ENCODE measurements around the gene POLR3K.

The POLR3K gene

GRCh38 chr16:36336-36984 lies 16.9 kb downstream of the POLR3K start:
- H3K79me2 ChIP-seq (ENCODE audit: low read length) = no peaks in the 10 kb centered on the region
- H3K9me2 ChIP-seq (replicated peaks; ENCODE audit: insufficient read depth, low read length) = no peaks in the 10 kb centered on the region
- H3F3A ChIP-seq (ENCODE audit: insufficient read depth, low read length) = peaks cover 18% of the 10 kb centered on the region
- peaks cover 22% of the 10 kb centered on the region for H3K4me1 ChIP-seq (ENCODE audit: low read length)
- DNase-seq = no peak
- H3K27ac ChIP-seq (ENCODE audit: low read length) = no peak overlapping the region
- H3K4me2 ChIP-seq (ENCODE audit: low read depth, low read length) = no peak overlapping the region
- H4K20me1 ChIP-seq (ENCODE audit: insufficient read depth, low read length) = no peaks in the 10 kb centered on the region
- TF ChIP-seq CTCF (IDR thresholded peaks at IDR 0.05; ENCODE audit: low read length) (no peak), EZH2phosphoT487 (IDR thresholded peaks at IDR 0.05; ENCODE audit: low read length) (no peak), EZH2 (optimal IDR thresholded peaks at IDR 0.05; ENCODE audit: low read depth, low read length) (no peak)
- H3K4me3 ChIP-seq (ENCODE audit: low read length) = no peak overlapping the region
- no peak overlapping the region for H3K9ac ChIP-seq (ENCODE audit: low read length)
- H3K9me3 ChIP-seq (replicated peaks; ENCODE audit: insufficient read depth, low read length) = no peaks in the 10 kb centered on the region
- no peaks in the 10 kb centered on the region for H3K36me3 ChIP-seq (replicated peaks; ENCODE audit: insufficient read depth, low read length)
- no peak overlapping the region for H2AFZ ChIP-seq (ENCODE audit: low read length)
- no peaks in the 10 kb centered on the region for H3K27me3 ChIP-seq (replicated peaks; ENCODE audit: insufficient read depth, low read length)

- no peak for DNase-seq
- Histone ChIP-seq H3F3A (ENCODE audit: insufficient read depth, low read length) (peaks cover 15% of the 10 kb centered on the region), H3K27ac (ENCODE audit: low read length) (no peak overlapping the region), H3K9me2 (replicated peaks; ENCODE audit: insufficient read depth, low read length) (no peaks in the 10 kb centered on the region), H3K79me2 (ENCODE audit: low read length) (no peaks in the 10 kb centered on the region), H3K27me3 (replicated peaks; ENCODE audit: insufficient read depth, low read length) (no peaks in the 10 kb centered on the region), H2AFZ (ENCODE audit: low read length) (no peak overlapping the region), H3K36me3 (replicated peaks; ENCODE audit: insufficient read depth, low read length) (no peaks in the 10 kb centered on the region), H3K9me3 (replicated peaks; ENCODE audit: insufficient read depth, low read length) (no peaks in the 10 kb centered on the region), H3K4me2 (ENCODE audit: low read depth, low read length) (no peak overlapping the region), H4K20me1 (ENCODE audit: insufficient read depth, low read length) (no peaks in the 10 kb centered on the region), H3K4me1 (ENCODE audit: low read length) (peaks cover 22% of the 10 kb centered on the region), H3K9ac (ENCODE audit: low read length) (no peak overlapping the region), H3K4me3 (ENCODE audit: low read length) (no peak overlapping the region)
- TF ChIP-seq CTCF (IDR thresholded peaks at IDR 0.05; ENCODE audit: low read length) (no peak), EZH2phosphoT487 (IDR thresholded peaks at IDR 0.05; ENCODE audit: low read length) (no peak), EZH2 (optimal IDR thresholded peaks at IDR 0.05; ENCODE audit: low read depth, low read length) (no peak)
These were observed 17.6 kb downstream of the POLR3K start for GRCh38 chr16:35678-36305.

- Histone ChIP-seq H3K9me2 (replicated peaks; ENCODE audit: insufficient read depth, low read length) (no peaks in the 10 kb centered on the region), H3K79me2 (ENCODE audit: low read length) (no peaks in the 10 kb centered on the region), H3K4me3 (ENCODE audit: low read length) (no peak overlapping the region), H3F3A (ENCODE audit: insufficient read depth, low read length) (peaks cover 12% of the 10 kb centered on the region), H3K9ac (ENCODE audit: low read length) (no peak overlapping the region), H3K27ac (ENCODE audit: low read length) (no peak overlapping the region), H3K4me2 (ENCODE audit: low read depth, low read length) (no peak overlapping the region), H4K20me1 (ENCODE audit: insufficient read depth, low read length) (no peaks in the 10 kb centered on the region), H3K36me3 (replicated peaks; ENCODE audit: insufficient read depth, low read length) (no peaks in the 10 kb centered on the region), H3K27me3 (replicated peaks; ENCODE audit: insufficient read depth, low read length) (no peaks in the 10 kb centered on the region), H2AFZ (ENCODE audit: low read length) (no peak overlapping the region), H3K4me1 (ENCODE audit: low read length) (peaks cover 21% of the 10 kb centered on the region), H3K9me3 (replicated peaks; ENCODE audit: insufficient read depth, low read length) (no peaks in the 10 kb centered on the region)
- TF ChIP-seq CTCF (IDR thresholded peaks at IDR 0.05; ENCODE audit: low read length) = no peak
- no peak for TF ChIP-seq EZH2phosphoT487 (IDR thresholded peaks at IDR 0.05; ENCODE audit: low read length)
- no peak for TF ChIP-seq EZH2 (optimal IDR thresholded peaks at IDR 0.05; ENCODE audit: low read depth, low read length)
- DNase-seq = no peak
These were observed 18.3 kb downstream of the POLR3K start for GRCh38 chr16:35011-35677.
